Nephron progenitor cell (in vitro differentiated cells): ENCODE measurements around the gene SS18L1.

Source experiments
- DNase-seq: peaks from one replicate; pipeline ENCODE4 v3.0.0; 2021
- H3K27ac Mint-ChIP-seq: 2 replicates; pipeline ENCODE4 v1.8.0; 2021; ENCODE audit warnings: mild to moderate bottlenecking, moderate library complexity, mixed read lengths
- H3K27me3 Mint-ChIP-seq: 2 replicates; pipeline ENCODE4 v1.8.0; 2021; ENCODE audit warnings: mild to moderate bottlenecking, low read depth, mixed read lengths; ENCODE audit not compliant: poor library complexity
- H3K36me3 Mint-ChIP-seq: 2 replicates; pipeline ENCODE4 v1.8.0; 2021; ENCODE audit warnings: low read depth, mixed read lengths
- H3K4me1 Mint-ChIP-seq: 2 replicates; pipeline ENCODE4 v1.8.0; 2021; ENCODE audit warnings: mixed read lengths
- H3K4me3 Mint-ChIP-seq: 2 replicates; pipeline ENCODE4 v1.8.0; 2021; ENCODE audit warnings: mild to moderate bottlenecking, moderate library complexity, mixed read lengths
- H3K9me3 Mint-ChIP-seq: 2 replicates; pipeline ENCODE4 v1.8.0; 2021; ENCODE audit warnings: mild to moderate bottlenecking, moderate library complexity, mixed read lengths
- CTCF ChIP-seq: fragments of 200-600 bp; sonication (generic); IDR thresholded peaks from 2 replicates; pipeline ENCODE4 v1.5.0; 2021; ENCODE audit warnings: antibody characterized with exemption

The SS18L1 gene

GRCh38 chr20:62215020-62215990 is 71.7 kb downstream of the SS18L1 start:
- no peak for TF ChIP-seq CTCF
- H3K9me3 Mint-ChIP-seq: no peaks in the 10 kb centered on the region
- H3K27me3 Mint-ChIP-seq: peaks cover 74% of the 10 kb centered on the region
- H3K4me1 Mint-ChIP-seq: peaks cover 4% of the 10 kb centered on the region
- H3K4me3 Mint-ChIP-seq: no peak overlapping the region
- H3K27ac Mint-ChIP-seq: no peak overlapping the region
- H3K36me3 Mint-ChIP-seq: no peaks in the 10 kb centered on the region
- DNase-seq: no peak

GRCh38 chr20:62215991-62216635 is 72.5 kb downstream of the SS18L1 start:
- no peak for TF ChIP-seq CTCF
- no peak for DNase-seq
- H3K27ac Mint-ChIP-seq: no peak overlapping the region
- H3K27me3 Mint-ChIP-seq: peaks cover 77% of the 10 kb centered on the region
- H3K4me3 Mint-ChIP-seq: no peak overlapping the region
- peaks cover 7% of the 10 kb centered on the region for H3K4me1 Mint-ChIP-seq
- H3K9me3 Mint-ChIP-seq: no peaks in the 10 kb centered on the region
- H3K36me3 Mint-ChIP-seq: no peaks in the 10 kb centered on the region

- H3K4me1 Mint-ChIP-seq: peaks cover 9% of the 10 kb centered on the region
- H3K4me3 Mint-ChIP-seq: no peak overlapping the region
- no peak for TF ChIP-seq CTCF
- no peak overlapping the region for H3K27ac Mint-ChIP-seq
- peaks cover 81% of the 10 kb centered on the region for H3K27me3 Mint-ChIP-seq
- H3K9me3 Mint-ChIP-seq: no peaks in the 10 kb centered on the region
- no peaks in the 10 kb centered on the region for H3K36me3 Mint-ChIP-seq
- no peak for DNase-seq
Observed at GRCh38 chr20:62216636-62217566, 73.3 kb downstream of the SS18L1 start.

- Mint-ChIP-seq H3K9me3 (no peaks in the 10 kb centered on the region), H3K27ac (no peak overlapping the region), H3K4me3 (no peak overlapping the region), H3K36me3 (no peaks in the 10 kb centered on the region), H3K4me1 (peaks cover 4% of the 10 kb centered on the region), H3K27me3 (peaks cover 85% of the 10 kb centered on the region)
- no peak for DNase-seq
- no peak for TF ChIP-seq CTCF
Observed at GRCh38 chr20:62217913-62218773, 74.6 kb downstream of the SS18L1 start.
